NCI-H345 treated with DMSO at 0.1 percent for 48 hours (cell line): ENCODE data around the gene LSM12.

ENCODE experiments used
- DNase-seq: peaks from one replicate; lab custom pipeline; 2025; ENCODE audit not compliant: unreplicated experiment; lab: John Stamatoyannopoulos, UW

The LSM12 gene

DNA sequence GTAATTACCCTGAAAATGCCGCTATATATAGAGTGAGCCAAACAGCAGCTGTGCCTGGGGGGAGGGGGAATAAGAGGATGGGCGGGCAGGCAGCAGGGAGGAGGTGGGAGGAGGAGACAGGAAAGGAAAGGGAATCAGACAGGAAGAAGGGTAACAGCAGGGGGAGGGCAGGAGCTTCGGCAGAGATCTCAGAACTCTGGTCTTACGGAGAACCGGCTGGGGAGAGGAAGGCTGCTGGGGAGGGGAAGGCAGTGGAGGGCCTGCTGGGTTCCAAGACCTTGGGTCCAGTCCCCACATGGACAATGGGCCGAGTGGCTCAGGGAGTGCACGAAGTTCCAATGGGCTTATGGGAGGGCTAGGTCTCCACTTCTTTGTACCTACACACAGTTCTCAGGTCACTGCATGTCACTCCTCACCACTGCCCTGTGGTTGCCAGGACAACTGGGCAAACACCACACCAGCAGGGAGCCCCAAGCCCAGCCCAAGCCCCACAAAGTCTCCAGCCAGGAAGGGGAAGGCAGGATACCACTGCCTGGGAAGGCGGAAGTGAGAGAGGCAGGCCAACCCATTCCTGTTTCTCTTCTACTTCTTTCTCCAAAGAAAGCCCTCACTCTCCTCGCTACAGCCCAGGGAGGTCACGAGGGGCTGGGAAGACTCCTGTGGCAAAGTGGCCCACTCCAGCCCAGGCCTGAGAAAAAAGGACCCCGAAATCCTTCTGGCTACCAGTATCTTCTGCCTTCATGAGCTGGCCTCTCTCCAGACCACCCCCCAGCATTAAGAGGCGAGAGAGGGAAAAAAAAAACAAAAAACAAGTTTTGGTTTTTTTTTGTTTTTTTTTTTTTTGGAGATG is 29.4 kb upstream of the LSM12 start:
- DNase-seq = peak; percentile 40

- DNase-seq = no peak
Measured at GRCh38 chr17:44095388-44095646, 28.8 kb upstream of the LSM12 start.

GRCh38 chr17:44094701-44095387 is 28.4 kb upstream of the LSM12 start:
- no peak for DNase-seq

DNA sequence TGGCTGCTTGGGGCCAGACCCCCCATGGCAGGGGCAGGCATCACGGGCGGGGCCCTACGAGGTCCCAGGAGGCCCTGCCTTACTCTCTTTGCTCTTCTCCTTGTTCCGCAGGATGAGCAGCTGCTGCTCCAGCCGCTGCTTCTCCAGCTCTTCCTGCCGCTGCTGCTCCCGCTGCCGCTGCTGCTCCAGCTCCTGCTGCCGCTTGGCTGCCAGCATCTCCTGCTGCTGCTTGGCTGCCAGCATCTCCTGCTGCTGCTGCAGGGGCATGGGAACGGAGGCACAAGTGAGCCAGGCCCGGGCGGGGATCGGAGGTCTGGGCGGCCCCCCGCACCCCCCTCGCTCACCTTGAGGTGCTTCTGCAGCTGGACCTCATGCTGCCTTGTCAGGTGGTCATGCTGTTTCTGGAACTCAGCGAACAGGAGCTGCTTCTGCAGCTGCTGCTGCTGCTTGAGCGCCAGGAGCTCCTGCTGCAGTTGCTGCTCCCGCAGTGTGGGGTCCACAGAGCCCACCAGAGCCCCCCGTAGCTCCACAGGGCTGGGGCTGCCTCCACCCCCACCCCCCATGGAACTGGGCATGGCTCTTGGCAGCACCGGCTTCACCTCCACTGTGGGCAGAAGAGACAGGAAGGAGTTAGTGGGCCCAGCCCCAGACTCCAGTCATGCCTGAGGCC is 26.9 kb upstream of the LSM12 start:
- DNase-seq = no peak

- DNase-seq = no peak
Measured at GRCh38 chr17:44092051-44092450, 25.6 kb upstream of the LSM12 start.

DNA sequence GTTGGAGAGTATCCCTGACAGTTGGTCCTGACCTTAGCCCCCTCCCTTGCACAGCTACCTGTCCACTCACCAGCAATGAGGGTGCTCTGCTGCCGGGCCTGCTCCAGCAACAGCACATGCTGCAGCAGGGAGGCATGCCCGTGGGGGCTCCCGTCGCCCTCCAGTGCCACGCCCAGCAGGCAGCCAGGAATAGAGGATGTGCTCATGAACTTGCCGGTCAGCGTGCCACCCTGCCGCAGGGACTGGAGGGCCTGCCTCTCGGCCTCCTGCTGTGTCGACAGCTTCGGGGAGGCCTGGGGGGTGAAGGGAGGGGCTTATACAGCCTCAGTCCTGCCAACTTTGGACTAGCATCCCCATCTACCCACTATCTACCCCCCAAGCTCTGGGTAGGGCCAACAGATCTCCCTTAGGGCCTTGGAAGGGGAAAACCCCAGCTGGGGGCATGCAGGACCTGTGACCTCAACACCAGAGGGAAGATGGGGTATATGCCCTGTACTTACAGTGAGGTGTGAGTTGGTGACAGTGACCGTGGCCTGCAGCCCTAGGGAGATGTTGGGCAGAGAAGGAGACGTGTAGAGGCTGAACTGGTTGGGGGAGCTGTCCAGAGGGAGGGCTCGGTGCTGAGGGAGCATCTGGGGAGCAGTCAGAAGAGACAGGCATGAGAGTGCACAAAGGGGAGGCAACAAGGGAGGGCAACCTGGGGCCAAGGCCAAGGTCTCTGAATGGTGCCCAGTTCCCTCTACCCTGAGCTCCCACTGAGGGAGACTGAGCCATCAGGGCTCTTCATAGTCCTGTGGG is 24.9 kb upstream of the LSM12 start:
- no peak for DNase-seq

DNA sequence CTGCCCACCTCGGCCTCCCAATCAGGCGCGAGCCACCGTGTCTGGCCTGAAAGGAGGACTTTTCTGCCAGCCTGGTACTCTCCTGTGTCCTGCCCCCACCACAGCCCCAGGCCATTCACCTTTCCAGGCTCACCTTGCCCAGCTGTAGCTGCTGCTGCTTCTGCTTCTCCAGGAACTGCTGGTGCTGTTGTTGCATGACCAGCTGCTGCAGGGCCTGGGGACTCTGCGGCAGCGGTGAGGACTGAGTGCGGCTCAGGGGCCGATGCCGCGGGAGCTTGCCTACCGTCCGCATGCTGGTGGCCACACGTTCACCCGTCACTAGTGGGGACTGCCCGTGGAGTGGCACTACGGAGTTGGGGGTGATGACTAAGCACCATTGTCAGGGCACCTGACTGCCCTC is 21.8 kb upstream of the LSM12 start:
- DNase-seq = no peak

DNA sequence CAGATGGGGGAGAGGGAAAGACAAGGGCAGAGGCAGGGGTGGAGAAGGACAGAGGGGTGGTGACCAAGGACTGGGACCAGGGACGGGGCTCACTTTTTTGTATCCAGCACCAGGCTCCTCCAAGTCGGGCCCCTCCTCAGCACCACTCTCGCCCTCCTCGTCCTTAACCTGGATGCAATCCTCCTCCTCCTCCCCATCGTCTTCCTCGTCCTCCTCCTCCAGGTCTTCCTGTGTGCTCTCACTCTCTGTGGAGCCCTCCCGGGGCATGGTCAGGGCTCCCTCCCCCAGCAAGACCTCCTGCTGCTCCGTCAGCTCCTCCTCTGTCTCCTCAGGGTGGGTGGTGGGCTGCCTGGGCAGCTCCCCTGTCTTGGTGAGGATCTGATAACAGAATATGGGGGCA is 20.8 kb upstream of the LSM12 start:
- DNase-seq = no peak

DNA sequence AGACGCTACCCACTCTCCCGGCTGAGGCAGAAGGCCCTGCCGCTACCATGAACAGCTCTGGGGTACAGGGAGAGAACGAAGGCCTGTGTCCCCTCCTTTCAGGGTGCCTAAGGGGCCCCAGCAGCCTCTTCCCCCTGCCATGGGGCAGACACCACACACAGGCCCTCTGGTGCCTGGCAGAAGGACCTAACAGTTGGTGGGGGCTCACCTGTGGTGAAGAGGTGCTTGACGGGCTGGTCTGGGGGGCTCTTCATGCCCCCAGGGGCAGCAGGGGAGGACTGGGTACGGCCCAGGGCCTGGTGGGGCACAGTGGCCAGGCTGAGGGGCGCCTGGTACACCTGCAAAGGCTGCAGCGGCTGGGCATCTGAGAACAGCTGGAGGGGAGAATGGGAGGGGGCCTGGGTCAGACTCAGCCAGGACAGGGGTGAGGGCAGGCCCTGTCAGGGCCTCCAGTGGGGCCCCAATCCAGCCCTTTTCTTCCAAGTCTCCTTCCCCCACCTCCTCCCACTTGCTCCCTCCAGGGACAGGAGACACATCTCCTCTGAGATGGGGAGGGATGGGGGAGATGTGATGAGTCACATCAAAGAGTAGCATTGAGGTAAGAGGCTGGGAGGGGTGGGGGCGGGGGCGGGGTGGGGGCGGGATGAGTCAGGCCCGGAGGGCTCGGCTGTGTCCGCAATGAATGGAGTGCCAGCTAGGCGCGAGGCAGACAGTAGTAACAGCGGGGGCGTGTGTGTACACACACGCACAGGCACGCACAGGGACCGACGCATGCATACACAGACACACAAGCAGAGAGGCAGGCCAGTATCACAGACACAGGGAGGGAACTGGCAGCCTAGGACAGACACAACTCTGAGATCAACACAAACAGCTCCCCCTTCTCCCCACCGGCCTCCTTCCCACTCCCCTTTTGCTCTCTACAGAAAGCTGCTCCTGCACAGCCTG is 20.2 kb upstream of the LSM12 start:
- peak; percentile 45 for DNase-seq

GRCh38 chr17:44085908-44086307 is 19.4 kb upstream of the LSM12 start:
- DNase-seq = no peak

- no peak for DNase-seq
Measured at GRCh38 chr17:44084921-44085320, 18.4 kb upstream of the LSM12 start.

- DNase-seq = no peak
Measured at GRCh38 chr17:44084131-44084538, 17.7 kb upstream of the LSM12 start.

GRCh38 chr17:44083250-44083849 is 16.9 kb upstream of the LSM12 start:
- no peak for DNase-seq

- no peak for DNase-seq
Measured at GRCh38 chr17:44082256-44082927, 15.9 kb upstream of the LSM12 start.

- DNase-seq = no peak
Measured at GRCh38 chr17:44081681-44082080, 15.2 kb upstream of the LSM12 start.

- DNase-seq = no peak
Measured at GRCh38 chr17:44079877-44080821, 13.7 kb upstream of the LSM12 start.

DNA sequence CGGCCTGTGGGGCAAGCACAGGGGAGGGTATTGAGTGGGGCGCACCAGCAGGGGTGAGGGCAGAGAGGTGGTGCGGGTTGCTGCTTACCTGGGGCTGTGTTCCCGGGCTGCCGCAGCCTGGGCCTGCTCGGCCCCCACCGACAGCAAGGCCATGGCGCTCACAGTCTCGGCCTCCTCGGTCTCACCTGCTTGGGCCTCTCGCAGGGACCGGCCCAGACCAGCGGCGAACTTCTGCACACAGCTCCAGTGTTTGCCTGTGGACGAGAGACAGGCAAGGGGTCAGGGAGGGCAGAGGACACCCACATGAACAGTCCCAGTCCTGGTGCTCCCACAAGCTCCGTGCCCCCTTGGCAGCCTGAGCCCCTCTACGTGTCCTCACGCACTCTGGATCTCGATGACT is 11.9 kb upstream of the LSM12 start:
- DNase-seq = no peak

DNA sequence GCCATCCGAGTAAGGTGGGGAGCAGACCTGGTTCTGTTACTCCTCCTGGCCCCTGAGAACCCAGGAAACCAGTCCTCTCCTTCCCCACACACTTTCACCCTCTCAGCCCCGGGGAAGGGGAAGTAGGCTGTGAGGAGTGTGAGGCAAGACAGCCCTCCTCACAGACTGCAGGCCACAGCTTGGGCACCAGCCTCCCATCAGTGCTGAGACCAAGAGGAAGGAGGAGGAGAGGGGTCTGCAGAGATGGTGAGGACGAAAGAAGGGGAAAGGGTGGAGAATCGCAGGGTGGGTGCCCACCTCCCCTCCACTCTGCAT is 11.1 kb upstream of the LSM12 start:
- no peak for DNase-seq
